A673 (cell line): ENCODE data around the gene HTR1D.

ENCODE experiments used
- CTCF ChIP-seq: fragments of 300-800, 200-600 bp; sonication (generic); conservative IDR thresholded peaks from 2 replicates; pipeline ENCODE4 v1.5.1; 2017; ENCODE audit warnings: low read depth, mild to moderate bottlenecking, antibody characterized with exemption, low read length, moderate library complexity, mixed read lengths
- EZH2 ChIP-seq: fragments of 200-600 bp; sonication (generic); IDR thresholded peaks from 2 replicates; pipeline ENCODE4 v1.6.1; 2017; ENCODE audit warnings: borderline replicate concordance, low read depth, mild to moderate bottlenecking, mixed read lengths, antibody characterized with exemption, low read length; ENCODE audit not compliant: poor library complexity, severe bottlenecking

GRCh38 chr1:23224739-23225648 lies 7.7 kb upstream of the HTR1D start:
- TF ChIP-seq CTCF (no peak), EZH2 (no peak)
